Measurements from ENCODE around the gene SLC38A4.
A peak's percentile ranks its signal among the peaks of the same experiment; 100 is the strongest.

The SLC38A4 gene

GRCh38 chr12:46764005-46764404, 61.8 kb downstream of the SLC38A4 start:
- H3K27me3 Mint-ChIP-seq (ENCODE audit: low read depth) = no peaks in the 10 kb centered on the region
- peaks cover 16% of the 10 kb centered on the region for H3K9me3 Mint-ChIP-seq
- TF ChIP-seq, protein P1, sequence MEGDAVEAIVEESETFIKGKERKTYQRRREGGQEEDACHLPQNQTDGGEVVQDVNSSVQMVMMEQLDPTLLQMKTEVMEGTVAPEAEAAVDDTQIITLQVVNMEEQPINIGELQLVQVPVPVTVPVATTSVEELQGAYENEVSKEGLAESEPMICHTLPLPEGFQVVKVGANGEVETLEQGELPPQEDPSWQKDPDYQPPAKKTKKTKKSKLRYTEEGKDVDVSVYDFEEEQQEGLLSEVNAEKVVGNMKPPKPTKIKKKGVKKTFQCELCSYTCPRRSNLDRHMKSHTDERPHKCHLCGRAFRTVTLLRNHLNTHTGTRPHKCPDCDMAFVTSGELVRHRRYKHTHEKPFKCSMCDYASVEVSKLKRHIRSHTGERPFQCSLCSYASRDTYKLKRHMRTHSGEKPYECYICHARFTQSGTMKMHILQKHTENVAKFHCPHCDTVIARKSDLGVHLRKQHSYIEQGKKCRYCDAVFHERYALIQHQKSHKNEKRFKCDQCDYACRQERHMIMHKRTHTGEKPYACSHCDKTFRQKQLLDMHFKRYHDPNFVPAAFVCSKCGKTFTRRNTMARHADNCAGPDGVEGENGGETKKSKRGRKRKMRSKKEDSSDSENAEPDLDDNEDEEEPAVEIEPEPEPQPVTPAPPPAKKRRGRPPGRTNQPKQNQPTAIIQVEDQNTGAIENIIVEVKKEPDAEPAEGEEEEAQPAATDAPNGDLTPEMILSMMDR (IDR thresholded peaks at IDR 0.05; ENCODE audit: unreplicated experiment in 3 of 3) = no peak
- no peak overlapping the region for H3K27ac Mint-ChIP-seq
- no peaks in the 10 kb centered on the region for H3K36me3 Mint-ChIP-seq (ENCODE audit: low read depth)
- H3K4me1 Mint-ChIP-seq = peaks cover 18% of the 10 kb centered on the region
- no peak overlapping the region for H3K4me3 Mint-ChIP-seq

DNA sequence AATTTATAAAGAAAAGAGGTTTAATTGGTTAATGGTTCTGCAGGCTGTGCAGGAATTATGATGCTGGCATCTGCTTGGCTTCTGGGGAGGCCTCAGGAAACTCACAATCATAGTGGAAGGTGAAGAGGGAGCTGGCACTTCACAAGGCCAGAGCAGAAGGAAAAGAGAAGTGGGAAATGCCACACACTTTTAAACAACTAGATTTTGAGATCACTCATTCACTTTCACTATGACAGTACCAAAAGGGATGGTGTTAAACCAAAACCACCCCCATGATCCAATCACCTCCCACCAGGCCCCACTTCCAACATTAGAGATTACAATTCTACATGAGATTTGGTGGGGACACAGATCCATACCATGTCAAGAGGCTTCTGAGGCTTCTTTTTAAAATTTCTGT, 62.6 kb downstream of the SLC38A4 start:
- H3K36me3 Mint-ChIP-seq (ENCODE audit: low read depth) = no peaks in the 10 kb centered on the region
- no peak overlapping the region for H3K4me3 Mint-ChIP-seq
- H3K4me1 Mint-ChIP-seq = peaks cover 10% of the 10 kb centered on the region
- H3K27ac Mint-ChIP-seq = no peak overlapping the region
- no peaks in the 10 kb centered on the region for H3K27me3 Mint-ChIP-seq (ENCODE audit: low read depth)
- peaks cover 18% of the 10 kb centered on the region for H3K9me3 Mint-ChIP-seq
- TF ChIP-seq, protein P1 (IDR thresholded peaks at IDR 0.05; ENCODE audit: unreplicated experiment in 3 of 3) = no peak

- no peak overlapping the region for H3K4me3 Mint-ChIP-seq
- no peaks in the 10 kb centered on the region for H3K36me3 Mint-ChIP-seq (ENCODE audit: low read depth)
- no peaks in the 10 kb centered on the region for H3K4me1 Mint-ChIP-seq
- H3K9me3 Mint-ChIP-seq = peaks cover 21% of the 10 kb centered on the region
- H3K27ac Mint-ChIP-seq = no peak overlapping the region
- H3K27me3 Mint-ChIP-seq (ENCODE audit: low read depth) = no peaks in the 10 kb centered on the region
- TF ChIP-seq, protein P1 (IDR thresholded peaks at IDR 0.05; ENCODE audit: unreplicated experiment in 3 of 3) = no peak
These were observed 71.2 kb downstream of the SLC38A4 start for GRCh38 chr12:46754550-46754949.

DNA sequence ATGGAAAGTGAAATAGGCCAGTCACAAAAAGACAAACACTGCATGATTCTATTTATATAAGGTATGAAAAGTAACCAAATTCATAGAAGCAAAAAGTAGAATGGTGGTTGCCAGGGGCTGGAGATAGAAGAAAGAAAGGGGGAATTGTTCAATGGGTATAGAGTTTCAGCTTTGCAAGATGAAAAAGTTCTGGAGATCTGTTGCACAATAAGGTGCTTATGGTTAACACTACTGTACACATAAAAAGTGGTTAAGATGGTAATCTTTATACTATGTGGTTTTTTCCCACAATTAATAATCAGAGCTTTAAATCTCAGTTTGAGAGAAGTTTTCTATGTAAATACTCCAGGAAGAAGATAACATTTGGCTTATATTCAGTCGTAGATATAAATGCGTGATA, 73.4 kb downstream of the SLC38A4 start:
- Mint-ChIP-seq H3K27ac (no peak overlapping the region), H3K4me1 (no peaks in the 10 kb centered on the region), H3K4me3 (no peak overlapping the region), H3K9me3 (peaks cover 21% of the 10 kb centered on the region), H3K27me3 (ENCODE audit: low read depth) (no peaks in the 10 kb centered on the region), H3K36me3 (ENCODE audit: low read depth) (no peaks in the 10 kb centered on the region)
- TF ChIP-seq, protein P1 (IDR thresholded peaks at IDR 0.05; ENCODE audit: unreplicated experiment in 3 of 3) = no peak

DNA sequence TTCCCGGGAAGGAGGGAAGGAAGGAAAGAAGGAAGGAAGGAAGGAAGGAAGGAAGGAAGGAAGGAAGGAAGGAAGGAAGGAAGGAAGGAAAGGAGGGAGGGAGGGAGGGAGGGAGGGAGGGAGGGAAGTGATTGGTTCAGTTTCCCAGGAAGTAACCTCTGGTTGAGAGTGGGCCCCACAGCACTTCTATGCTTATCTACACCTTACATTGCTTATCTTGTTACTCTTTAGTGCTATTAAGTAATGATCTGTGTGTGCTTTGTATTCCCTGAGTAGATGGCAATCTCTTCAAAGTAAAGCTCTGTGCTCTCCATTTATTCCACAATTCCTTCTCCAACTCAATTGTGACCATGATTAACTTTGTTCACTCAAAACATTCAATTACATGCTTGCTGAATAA, 74.6 kb downstream of the SLC38A4 start:
- Mint-ChIP-seq H3K9me3 (peaks cover 14% of the 10 kb centered on the region), H3K4me3 (no peak overlapping the region), H3K36me3 (ENCODE audit: low read depth) (no peaks in the 10 kb centered on the region), H3K27me3 (ENCODE audit: low read depth) (no peaks in the 10 kb centered on the region), H3K27ac (peak overlapping the region in 1 of 3 experiments; percentile 9), H3K4me1 (no peaks in the 10 kb centered on the region)
- TF ChIP-seq, protein P1 (IDR thresholded peaks at IDR 0.05; ENCODE audit: unreplicated experiment in 3 of 3) = no peak

GRCh38 chr12:46749322-46749721, 76.5 kb downstream of the SLC38A4 start:
- H3K36me3 Mint-ChIP-seq (ENCODE audit: low read depth) = no peaks in the 10 kb centered on the region
- no peaks in the 10 kb centered on the region for H3K4me1 Mint-ChIP-seq
- no peak overlapping the region for H3K4me3 Mint-ChIP-seq
- H3K27me3 Mint-ChIP-seq (ENCODE audit: low read depth) = no peaks in the 10 kb centered on the region
- no peak overlapping the region for H3K27ac Mint-ChIP-seq
- peaks cover 21% of the 10 kb centered on the region for H3K9me3 Mint-ChIP-seq
- TF ChIP-seq, protein P1 (IDR thresholded peaks at IDR 0.05; ENCODE audit: unreplicated experiment in 3 of 3) = no peak
